CD14-positive monocyte (primary cell): ENCODE data around the gene NPAS3. TPM values are rescaled to one million over a fixed set of nuclear protein-coding genes. Genes with fewer than 3 reads are reported as not detected.

Source experiments
- DNase-seq, 3 donors: peaks; one replicate each; pipeline ENCODE4 v3.0.0-alpha.2; 2011 to 2022
- H2AFZ ChIP-seq: 2 replicates; pipeline ENCODE4 v1.6.0; 2012; ENCODE audit warnings: mild to moderate bottlenecking, low read depth, low read length, inconsistent platforms; ENCODE audit not compliant: insufficient read depth, poor library complexity, severe bottlenecking
- H3K27ac ChIP-seq, 2 donors: 1 replicate in 1 of 2; 2 replicates in 1 of 2; pipeline ENCODE4 v1.5.1; 2012 to 2013; ENCODE audit warnings: low read length in 2 of 2, control low read depth in 1 of 2, inconsistent platforms in 1 of 2, low read depth in 1 of 2, mild to moderate bottlenecking in 1 of 2
- H3K27me3 ChIP-seq, 2 donors: one replicate each; pipeline versions ENCODE4 v1.6.0 to v1.6.1; 2011 to 2013; ENCODE audit warnings: low read length in 2 of 2; ENCODE audit not compliant: control insufficient read depth in 2 of 2, insufficient read depth in 2 of 2
- H3K36me3 ChIP-seq, 2 donors: replicated peaks in 1 of 2; 1 replicate in 1 of 2; 2 replicates in 1 of 2; pipeline versions ENCODE4 v1.5.1 to v1.6.1; 2012 to 2013; ENCODE audit warnings: low read length in 2 of 2, control low read depth in 1 of 2, inconsistent platforms in 1 of 2, mild to moderate bottlenecking in 1 of 2; ENCODE audit not compliant: insufficient read depth in 2 of 2, control insufficient read depth in 1 of 2
- H3K4me1 ChIP-seq, 2 donors: 1 replicate in 1 of 2; 2 replicates in 1 of 2; pipeline versions ENCODE4 v1.5.1 to v1.6.1; 2012 to 2013; ENCODE audit warnings: low read length in 2 of 2, control low read depth in 1 of 2, inconsistent platforms in 1 of 2, mild to moderate bottlenecking in 1 of 2, moderate library complexity in 1 of 2; ENCODE audit not compliant: insufficient read depth in 2 of 2, control insufficient read depth in 1 of 2
- H3K4me2 ChIP-seq: replicated peaks from 2 replicates; pipeline ENCODE3; 2012; ENCODE audit warnings: low read length, moderate library complexity, mild to moderate bottlenecking; ENCODE audit not compliant: poor library complexity, severe bottlenecking; ENCODE audit errors: extremely low read depth
- H3K4me3 ChIP-seq, 3 experiments: fragments of 200-600 bp in 1 of 3; sonication (generic) in 1 of 3; replicated peaks in 1 of 3; 1 replicate in 2 of 3; 2 replicates in 1 of 3; pipeline ENCODE4 v1.5.1; 2011 to 2013; ENCODE audit warnings: low read length in 3 of 3, mild to moderate bottlenecking in 3 of 3, control low read depth in 2 of 3, low read depth in 2 of 3, inconsistent platforms in 1 of 3, moderate library complexity in 1 of 3
- H3K79me2 ChIP-seq: 2 replicates; pipeline ENCODE4 v1.6.0; 2012; ENCODE audit warnings: mild to moderate bottlenecking, control low read depth, inconsistent platforms, low read length, moderate library complexity; ENCODE audit not compliant: insufficient read depth
- H3K9ac ChIP-seq: 2 replicates; pipeline ENCODE4 v1.6.0; 2017; ENCODE audit warnings: low read length, mild to moderate bottlenecking; ENCODE audit not compliant: insufficient read depth, poor library complexity, severe bottlenecking
- H3K9me3 ChIP-seq, 2 donors: replicated peaks in 1 of 2; 1 replicate in 1 of 2; 2 replicates in 1 of 2; pipeline versions ENCODE4 v1.5.1 to v1.6.1; 2012 to 2013; ENCODE audit warnings: low read length in 2 of 2, control low read depth in 1 of 2; ENCODE audit not compliant: control insufficient read depth in 1 of 2, insufficient read depth in 1 of 2
- H4K20me1 ChIP-seq: 2 replicates; pipeline ENCODE4 v1.6.0; 2012; ENCODE audit warnings: mild to moderate bottlenecking, low read length, control low read depth, moderate library complexity; ENCODE audit not compliant: insufficient read depth
- H3K27ac Mint-ChIP-seq, 7 donors: one replicate each; pipeline ENCODE4 v1.8.0; 2020; ENCODE audit warnings: mild to moderate bottlenecking in 7 of 7, mixed read lengths in 7 of 7, moderate library complexity in 6 of 7, inconsistent platforms in 2 of 7
- H3K27me3 Mint-ChIP-seq, 3 donors: one replicate each; pipeline ENCODE4 v1.8.0; 2021 to 2022; ENCODE audit warnings: low read depth in 3 of 3, mild to moderate bottlenecking in 3 of 3, mixed read lengths in 3 of 3, moderate library complexity in 3 of 3, inconsistent platforms in 1 of 3
- H3K36me3 Mint-ChIP-seq, 2 donors: one replicate each; pipeline ENCODE4 v1.8.0; 2020; ENCODE audit warnings: mixed read lengths in 2 of 2, inconsistent platforms in 1 of 2, mild to moderate bottlenecking in 1 of 2
- H3K4me1 Mint-ChIP-seq: one replicate; pipeline ENCODE4 v1.8.0; 2020; ENCODE audit warnings: mild to moderate bottlenecking, mixed read lengths
- H3K4me3 Mint-ChIP-seq, 2 donors: one replicate each; pipeline ENCODE4 v1.8.0; 2020; ENCODE audit warnings: mild to moderate bottlenecking in 2 of 2, mixed read lengths in 2 of 2, moderate library complexity in 1 of 2
- H3K9me3 Mint-ChIP-seq, 7 donors: one replicate each; pipeline ENCODE4 v1.8.0; 2020 to 2022; ENCODE audit warnings: mixed read lengths in 7 of 7, mild to moderate bottlenecking in 6 of 7, moderate library complexity in 6 of 7, inconsistent platforms in 2 of 7
- WGBS: methylation state at CpG from one replicate; pipeline ENCODE4 v1.1.5; 2013; ENCODE audit warnings: missing lambda C conversion rate; ENCODE audit not compliant: insufficient coverage; 5-methylcytosine and 5-hydroxymethylcytosine counted together
- intact Hi-C, 2 donors: fragments of 100-400 bp; cut with micrococcal nuclease; formaldehyde crosslinking; loops; one replicate each; pipeline versions ENCODE4 v1.15.0 to v1.15.1; 2023
- polyA plus RNA-seq, 3 donors: library from polyadenylated mRNA; depleted of rRNA in 1 of 3; unstranded in 2 of 3; stranded (reverse) in 1 of 3; fragments of 300-500 nt in 2 of 3; fragments of >200 nt in 1 of 3; fragmentation: Illumina TruSeq in 2 of 3; gene quantifications; 1 replicate in 2 of 3; 2 replicates in 1 of 3; pipeline ENCODE4 v1.2.3, GENCODE V29; 2012 to 2021
- TF ChIP-seq, protein P1 (sequence below): fragments of 200-600 bp; IDR thresholded peaks from one replicate; pipeline ENCODE4 v1.8.0; 2022; ENCODE audit warnings: antibody characterized with exemption, mild to moderate bottlenecking

Gene NPAS3
- polyA plus RNA-seq, 3 donors: not detected

DNA sequence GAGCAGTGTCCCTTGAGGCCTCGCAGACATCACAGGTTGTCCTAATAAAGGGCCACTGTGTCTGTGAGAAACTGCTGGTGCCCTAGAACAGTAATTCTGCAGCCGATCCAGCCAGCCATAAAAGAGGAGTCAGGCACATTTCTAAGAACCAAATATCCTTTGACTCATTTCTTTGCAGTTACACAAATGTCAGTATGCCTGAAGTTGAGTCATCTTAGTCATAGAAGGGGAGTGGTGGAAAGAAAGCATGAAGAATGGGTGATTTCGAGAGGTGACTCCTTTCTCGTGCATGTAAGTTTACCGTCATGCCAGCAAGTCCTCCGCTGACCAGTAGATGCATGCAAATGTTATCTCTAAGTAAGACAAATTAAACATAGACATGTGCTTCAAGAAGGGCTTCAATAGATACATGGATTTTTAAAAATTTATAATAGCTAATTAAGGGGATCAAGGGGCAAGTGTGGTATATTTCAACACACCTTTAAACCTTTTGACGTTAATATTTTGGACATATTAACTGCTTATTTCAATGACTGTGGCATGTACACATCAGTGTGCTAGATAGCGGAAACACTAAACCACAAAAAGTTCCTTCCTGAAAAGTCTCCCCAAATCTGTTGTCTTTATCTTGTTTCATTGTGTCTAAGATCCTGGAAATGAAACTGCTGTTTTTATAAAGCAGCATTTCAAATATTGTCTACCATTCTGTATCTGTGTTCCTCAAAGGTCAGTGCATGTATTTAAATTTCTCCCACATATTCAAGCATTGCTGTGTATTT is 497.4 kb downstream of the NPAS3 start:
- Histone ChIP-seq H2AFZ (no peak overlapping the region), H3K27ac (no peak overlapping the region), H3K79me2 (no peaks in the 10 kb centered on the region), H3K36me3 (no peaks in the 10 kb centered on the region), H3K27me3 (peaks cover 2% of the 10 kb centered on the region in 2 donors), H3K9me3 (no peaks in the 10 kb centered on the region), H3K4me1 (peaks cover 18 to 19% of the 10 kb centered on the region in 2 donors), H3K4me3 (no peak overlapping the region), H3K9ac (no peak overlapping the region), H4K20me1 (no peaks in the 10 kb centered on the region), H3K4me2 (peak overlapping the region; percentile 22)
- Mint-ChIP-seq H3K9me3 (peaks cover 0 to 4% (median 2%) of the 10 kb centered on the region in 7 donors), H3K36me3 (peaks cover 0 to 2% of the 10 kb centered on the region in 2 donors), H3K27ac (peak overlapping the region in 4 of 7 donors; percentile 21 to 74 (median 50)), H3K4me3 (peak overlapping the region in 1 of 2 donors; percentile 44), H3K4me1 (peaks cover 16% of the 10 kb centered on the region), H3K27me3 (peaks cover 0 to 7% (median 3%) of the 10 kb centered on the region in 3 donors)
- intact Hi-C loops: no loop called here
- TF ChIP-seq, protein P1, sequence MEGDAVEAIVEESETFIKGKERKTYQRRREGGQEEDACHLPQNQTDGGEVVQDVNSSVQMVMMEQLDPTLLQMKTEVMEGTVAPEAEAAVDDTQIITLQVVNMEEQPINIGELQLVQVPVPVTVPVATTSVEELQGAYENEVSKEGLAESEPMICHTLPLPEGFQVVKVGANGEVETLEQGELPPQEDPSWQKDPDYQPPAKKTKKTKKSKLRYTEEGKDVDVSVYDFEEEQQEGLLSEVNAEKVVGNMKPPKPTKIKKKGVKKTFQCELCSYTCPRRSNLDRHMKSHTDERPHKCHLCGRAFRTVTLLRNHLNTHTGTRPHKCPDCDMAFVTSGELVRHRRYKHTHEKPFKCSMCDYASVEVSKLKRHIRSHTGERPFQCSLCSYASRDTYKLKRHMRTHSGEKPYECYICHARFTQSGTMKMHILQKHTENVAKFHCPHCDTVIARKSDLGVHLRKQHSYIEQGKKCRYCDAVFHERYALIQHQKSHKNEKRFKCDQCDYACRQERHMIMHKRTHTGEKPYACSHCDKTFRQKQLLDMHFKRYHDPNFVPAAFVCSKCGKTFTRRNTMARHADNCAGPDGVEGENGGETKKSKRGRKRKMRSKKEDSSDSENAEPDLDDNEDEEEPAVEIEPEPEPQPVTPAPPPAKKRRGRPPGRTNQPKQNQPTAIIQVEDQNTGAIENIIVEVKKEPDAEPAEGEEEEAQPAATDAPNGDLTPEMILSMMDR: no peak
- 82% methylated on average over 1 of the region's 8 CpGs for WGBS
- DNase-seq: peak; percentile 36 to 65 (median 37)

DNA sequence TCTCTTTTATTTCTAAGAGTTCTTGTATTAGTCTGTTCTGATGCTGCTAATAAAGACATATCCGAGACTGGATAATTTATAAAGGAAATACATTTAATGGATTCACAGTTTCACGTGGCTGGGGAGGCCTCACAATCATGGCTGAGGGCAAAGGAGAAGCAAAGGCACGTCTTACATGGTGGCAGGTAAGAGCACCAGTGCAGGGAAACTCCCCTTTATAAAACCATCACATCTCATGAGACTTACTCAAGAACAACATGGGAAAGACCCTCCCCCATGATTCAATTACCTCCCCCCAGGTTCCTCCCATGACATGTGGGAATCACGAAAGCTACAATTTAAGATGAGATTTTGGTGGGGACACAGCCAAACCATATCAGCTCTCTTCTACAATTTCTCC is 503.0 kb downstream of the NPAS3 start:
- Mint-ChIP-seq H3K36me3 (no peaks in the 10 kb centered on the region), H3K9me3 (peaks cover 0 to 10% (median 2%) of the 10 kb centered on the region in 7 donors), H3K27ac (no peak overlapping the region), H3K27me3 (peaks cover 0 to 8% (median 2%) of the 10 kb centered on the region in 3 donors), H3K4me1 (peaks cover 14% of the 10 kb centered on the region), H3K4me3 (no peak overlapping the region)
- Histone ChIP-seq H3K4me3 (no peak overlapping the region), H3K79me2 (no peaks in the 10 kb centered on the region), H3K4me2 (no peak overlapping the region), H2AFZ (no peak overlapping the region), H3K9ac (no peak overlapping the region), H3K27ac (no peak overlapping the region), H3K36me3 (no peaks in the 10 kb centered on the region), H3K27me3 (peaks cover 2% of the 10 kb centered on the region in 2 donors), H3K9me3 (no peaks in the 10 kb centered on the region), H4K20me1 (no peaks in the 10 kb centered on the region), H3K4me1 (peaks cover 6 to 14% of the 10 kb centered on the region in 2 donors)
- TF ChIP-seq, protein P1: no peak
- WGBS: no CpG with 5 or more reads among the region's 4 CpGs
- no peak for DNase-seq
- intact Hi-C loops: no loop called here
